Measurements from ENCODE around the gene FHAD1.
"Not testable (repeated sequence)": the region's sequence is repeated elsewhere in the genome, so short reads cannot be mapped to it uniquely, and the experiment has no call there.

The FHAD1 gene

GRCh38 chr1:15426492-15427279 is 179.7 kb downstream of the FHAD1 start:
- in situ Hi-C loops (cut with HindIII; ENCODE audit: low sequenced_read_pairs): no loop called here

DNA sequence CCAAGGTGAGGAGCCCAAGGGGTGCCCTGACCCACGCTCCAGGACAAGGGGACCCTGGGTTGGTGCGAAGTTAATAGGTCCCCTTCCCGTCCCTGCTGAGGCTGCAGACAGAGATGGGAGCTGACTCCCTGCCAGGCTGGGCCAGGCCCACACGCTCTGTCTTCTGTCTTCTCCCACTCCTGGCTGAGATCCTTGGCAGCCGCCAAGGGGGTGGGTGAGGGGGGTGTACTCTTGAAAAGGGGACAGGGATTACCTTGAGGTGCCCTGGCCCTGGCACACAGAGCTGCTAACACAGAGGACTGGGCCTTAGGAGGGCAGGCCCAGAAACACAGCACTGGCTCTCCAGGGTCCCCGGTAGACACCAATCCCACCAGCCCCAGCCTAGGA is 180.2 kb downstream of the FHAD1 start:
- in situ Hi-C loops (cut with HindIII; ENCODE audit: low sequenced_read_pairs): no loop called here

GRCh38 chr1:15428252-15428651 is 181.2 kb downstream of the FHAD1 start:
- in situ Hi-C loops (cut with HindIII; ENCODE audit: low sequenced_read_pairs): not testable (repeated sequence)

GRCh38 chr1:15428815-15429435 is 181.9 kb downstream of the FHAD1 start:
- in situ Hi-C loops (cut with HindIII; ENCODE audit: low sequenced_read_pairs): no loop called here

DNA sequence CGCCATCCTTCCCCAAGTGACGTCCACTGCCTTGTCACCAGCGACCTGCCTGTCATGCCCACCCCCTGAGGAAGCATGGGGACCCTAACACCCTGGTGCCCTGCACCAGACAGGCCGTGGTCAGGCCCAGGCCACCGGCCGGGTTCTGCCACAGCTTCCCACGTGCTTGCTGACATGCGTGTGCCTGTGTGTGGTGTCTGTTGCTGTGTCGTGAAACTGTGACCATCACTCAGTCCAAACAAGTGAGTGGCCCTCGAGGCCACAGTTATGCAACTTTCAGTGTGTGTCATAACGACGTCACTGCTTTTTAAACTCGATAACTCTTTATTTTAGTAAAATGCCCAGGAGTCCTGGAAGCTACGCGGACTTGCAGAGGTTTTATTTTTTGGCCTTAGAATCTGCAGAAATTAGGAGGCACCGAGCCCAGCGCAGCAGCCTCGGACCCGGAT is 182.7 kb downstream of the FHAD1 start:
- in situ Hi-C loops (cut with HindIII; ENCODE audit: low sequenced_read_pairs): no loop called here

- in situ Hi-C loops (cut with HindIII; ENCODE audit: low sequenced_read_pairs): no loop called here
Observed at GRCh38 chr1:15430787-15431570, 184.0 kb downstream of the FHAD1 start.

- in situ Hi-C loops (cut with HindIII; ENCODE audit: low sequenced_read_pairs): no loop called here
Observed at GRCh38 chr1:15431571-15431948, 184.5 kb downstream of the FHAD1 start.

- in situ Hi-C loops (cut with HindIII; ENCODE audit: low sequenced_read_pairs): no loop called here
Observed at GRCh38 chr1:15432324-15432723, 185.3 kb downstream of the FHAD1 start.

GRCh38 chr1:15433471-15433870 is 186.4 kb downstream of the FHAD1 start:
- in situ Hi-C loops (cut with HindIII; ENCODE audit: low sequenced_read_pairs): no loop called here

- in situ Hi-C loops (cut with HindIII; ENCODE audit: low sequenced_read_pairs): not testable (repeated sequence)
Observed at GRCh38 chr1:15434739-15435138, 187.7 kb downstream of the FHAD1 start.

DNA sequence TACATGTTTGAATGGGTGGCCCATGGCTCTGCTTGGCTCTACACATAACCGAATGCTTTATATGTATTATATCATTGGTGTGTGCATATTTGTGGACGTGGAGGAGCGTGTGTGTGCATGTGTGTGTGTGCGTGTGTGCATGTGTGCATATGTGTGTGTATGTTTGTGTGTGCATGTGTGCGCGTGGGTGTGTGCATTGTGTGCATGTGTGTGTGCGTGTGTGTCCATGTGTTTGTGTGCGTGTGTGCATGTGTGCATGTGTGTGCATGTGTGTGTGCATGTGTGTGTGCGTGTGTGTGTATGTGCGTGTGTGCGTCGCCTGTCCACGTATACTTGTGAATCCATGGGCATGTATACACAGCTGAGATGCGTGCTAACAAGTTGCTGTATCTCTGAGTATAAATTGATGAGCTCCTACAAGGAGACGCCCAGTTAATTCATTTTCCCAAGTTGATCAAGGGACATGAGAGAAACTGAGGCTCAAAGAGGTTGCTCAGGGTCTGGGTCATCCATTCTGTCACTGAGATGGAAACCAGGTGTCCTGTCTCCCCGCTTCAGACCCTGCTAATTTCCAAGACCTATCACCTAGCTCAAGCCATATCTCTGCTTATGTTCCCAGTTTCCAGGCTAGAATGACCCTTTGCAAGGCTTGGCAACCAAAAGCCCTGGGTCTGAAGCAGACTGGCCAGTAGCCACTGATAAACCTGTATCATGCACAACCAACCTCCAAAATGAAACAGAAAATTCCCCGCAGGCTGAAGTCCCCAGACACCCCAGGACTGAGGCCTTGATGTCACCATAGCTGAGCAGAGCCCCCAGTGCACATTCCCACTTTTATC is 188.4 kb downstream of the FHAD1 start:
- in situ Hi-C loops (cut with HindIII; ENCODE audit: low sequenced_read_pairs): no loop called here

GRCh38 chr1:15436881-15437442 is 189.9 kb downstream of the FHAD1 start:
- in situ Hi-C loops (cut with HindIII; ENCODE audit: low sequenced_read_pairs): no loop called here

DNA sequence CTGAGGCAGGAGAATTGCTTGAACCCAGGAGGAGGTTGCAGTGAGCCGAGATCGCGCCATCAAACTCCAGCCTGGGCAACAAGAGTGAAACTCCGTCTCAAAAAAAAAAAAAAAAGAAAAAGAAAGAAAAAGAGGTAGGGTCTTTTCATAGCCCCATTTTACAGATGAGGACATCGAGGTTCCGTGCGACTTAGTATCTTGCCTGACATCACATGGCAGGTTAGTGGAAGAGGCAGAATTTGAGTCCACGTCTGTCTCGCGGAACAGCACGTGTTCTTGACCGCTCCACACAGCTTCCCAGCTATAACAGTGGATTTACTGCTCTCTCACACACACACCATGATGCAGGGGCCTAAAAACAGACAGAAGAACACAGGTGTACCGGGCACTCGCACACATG is 192.3 kb downstream of the FHAD1 start:
- in situ Hi-C loops (cut with HindIII; ENCODE audit: low sequenced_read_pairs): no loop called here

GRCh38 chr1:15440357-15440756 is 193.3 kb downstream of the FHAD1 start:
- in situ Hi-C loops (cut with HindIII; ENCODE audit: low sequenced_read_pairs): loop anchor here (5.0 to 10.0 kb wide), 2 partner anchors 42 to 46 kb away; no protein-coding TSS in a partner anchor

GRCh38 chr1:15441247-15441646 is 194.2 kb downstream of the FHAD1 start:
- in situ Hi-C loops (cut with HindIII; ENCODE audit: low sequenced_read_pairs): loop anchor here (5.0 to 10.0 kb wide), 2 partner anchors 41 to 46 kb away; no protein-coding TSS in a partner anchor

GRCh38 chr1:15442119-15442518 is 195.1 kb downstream of the FHAD1 start:
- in situ Hi-C loops (cut with HindIII; ENCODE audit: low sequenced_read_pairs): loop anchor here (5.0 to 10.0 kb wide), 2 partner anchors 40 to 47 kb away; no protein-coding TSS in a partner anchor

GRCh38 chr1:15442759-15443158 is 195.7 kb downstream of the FHAD1 start:
- in situ Hi-C loops (cut with HindIII; ENCODE audit: low sequenced_read_pairs): loop anchor here (5.0 to 10.0 kb wide), 2 partner anchors 40 to 48 kb away; no protein-coding TSS in a partner anchor

- in situ Hi-C loops (cut with HindIII; ENCODE audit: low sequenced_read_pairs): loop anchor here (5.0 to 10.0 kb wide), 2 partner anchors 39 to 48 kb away; no protein-coding TSS in a partner anchor
Observed at GRCh38 chr1:15443281-15443680, 196.3 kb downstream of the FHAD1 start.

DNA sequence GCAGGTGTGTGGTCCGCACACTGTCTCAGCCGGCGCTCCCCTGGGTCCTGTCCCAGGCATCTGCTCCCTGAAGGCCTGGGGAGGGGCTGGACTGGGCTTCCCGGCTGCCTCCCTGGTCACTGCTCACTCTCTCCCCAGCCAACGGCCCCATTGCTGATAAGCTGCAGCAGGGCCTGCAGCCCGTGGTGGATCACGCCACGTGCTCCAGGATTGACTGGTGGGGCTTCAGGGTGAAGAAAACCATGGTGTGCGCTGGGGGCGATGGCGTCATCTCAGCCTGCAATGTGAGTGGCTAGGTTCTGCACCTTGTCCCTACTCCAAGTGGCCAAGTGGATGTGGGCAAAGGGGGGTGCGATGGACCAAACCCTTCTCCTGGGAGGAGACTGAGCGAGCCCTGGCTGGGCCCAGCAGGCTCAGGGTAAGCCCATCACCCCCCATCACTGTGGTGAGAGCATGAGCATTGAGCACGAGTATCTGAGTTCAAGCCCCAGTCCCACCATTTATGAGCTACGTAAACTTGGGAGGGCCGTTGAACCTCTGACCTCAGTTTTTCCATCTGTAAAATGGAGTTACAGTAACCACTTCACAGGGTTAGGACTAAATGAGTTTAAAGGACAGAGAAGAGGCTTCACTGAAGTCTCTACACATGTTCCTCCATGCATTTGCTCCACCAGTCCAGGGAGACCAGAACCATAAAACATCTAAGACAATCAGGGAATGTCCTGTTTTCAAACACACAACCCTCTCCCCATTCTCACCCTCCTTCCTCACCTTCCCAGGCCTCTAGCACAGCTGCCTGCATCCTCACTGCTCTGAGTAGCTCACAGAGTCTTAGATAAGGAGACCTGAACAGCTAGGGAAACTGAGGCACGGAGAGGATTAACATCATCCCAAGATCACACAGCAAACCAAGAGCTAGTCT is 197.7 kb downstream of the FHAD1 start:
- in situ Hi-C loops (cut with HindIII; ENCODE audit: low sequenced_read_pairs): loop anchor here (5.0 to 10.0 kb wide), 2 partner anchors 38 to 50 kb away; no protein-coding TSS in a partner anchor
